HEK293 (cell line): ENCODE data around the gene SUPT5H.
A peak's percentile ranks its signal among the peaks of the same experiment; 100 is the strongest.

Experiments used
- BCL11A ChIP-seq: fragments of 450-650 bp; formaldehyde crosslinking; IDR thresholded peaks from 2 replicates; pipeline ENCODE4 v1.5.1; 2016; ENCODE audit warnings: low read depth, missing biosample characterization, missing genetic modification characterization
- KLF1 ChIP-seq: fragments of 450-650 bp; formaldehyde crosslinking; IDR thresholded peaks from 2 replicates; pipeline ENCODE4 v1.5.1; 2016; ENCODE audit warnings: missing biosample characterization, missing genetic modification characterization
- KLF10 ChIP-seq: fragments of 450-650 bp; IDR thresholded peaks from 2 replicates; pipeline ENCODE4 v1.5.1; 2018; ENCODE audit warnings: missing biosample characterization, mild to moderate bottlenecking, missing genetic modification characterization
- MZF1 ChIP-seq: fragments of 450-650 bp; formaldehyde crosslinking; IDR thresholded peaks from 2 replicates; pipeline ENCODE4 v1.5.1; 2017; ENCODE audit warnings: missing biosample characterization, missing genetic modification characterization, borderline replicate concordance
- OSR2 ChIP-seq: fragments of 450-650 bp; formaldehyde crosslinking; IDR thresholded peaks from 2 replicates; pipeline ENCODE4 v1.5.1; 2016; ENCODE audit warnings: missing biosample characterization, missing genetic modification characterization
- SCRT1 ChIP-seq: fragments of 450-650 bp; formaldehyde crosslinking; IDR thresholded peaks from 2 replicates; pipeline ENCODE4 v1.5.1; 2016; ENCODE audit warnings: missing biosample characterization, missing genetic modification characterization, borderline replicate concordance
- SP3 ChIP-seq: fragments of 450-650 bp; formaldehyde crosslinking; IDR thresholded peaks from 2 replicates; pipeline ENCODE4 v1.5.1; 2016; ENCODE audit warnings: missing biosample characterization, missing genetic modification characterization
- SP7 ChIP-seq: fragments of 450-650 bp; formaldehyde crosslinking; IDR thresholded peaks from 2 replicates; pipeline ENCODE4 v1.5.1; 2016; ENCODE audit warnings: missing biosample characterization, missing genetic modification characterization
- YY1 ChIP-seq: fragments of 450-650 bp; formaldehyde crosslinking; IDR thresholded peaks from 2 replicates; pipeline ENCODE4 v1.5.1; 2018; ENCODE audit warnings: missing biosample characterization, missing genetic modification characterization
- ZBTB48 ChIP-seq: fragments of 450-650 bp; formaldehyde crosslinking; IDR thresholded peaks from 2 replicates; pipeline ENCODE4 v1.5.1; 2016; ENCODE audit warnings: missing biosample characterization, missing genetic modification characterization
- ZBTB7A ChIP-seq: fragments of 450-650 bp; formaldehyde crosslinking; IDR thresholded peaks from 2 replicates; pipeline ENCODE4 v1.5.1; 2016; ENCODE audit warnings: low read depth, missing biosample characterization, missing genetic modification characterization
- ZEB2 ChIP-seq: fragments of 450-650 bp; formaldehyde crosslinking; IDR thresholded peaks from 2 replicates; pipeline ENCODE4 v1.5.1; 2016; ENCODE audit warnings: missing biosample characterization, missing genetic modification characterization
- ZFP37 ChIP-seq: fragments of 450-650 bp; formaldehyde crosslinking; IDR thresholded peaks from 2 replicates; pipeline ENCODE4 v1.5.1; 2016; ENCODE audit warnings: missing biosample characterization, missing genetic modification characterization
- ZNF114 ChIP-seq: fragments of 450-650 bp; formaldehyde crosslinking; IDR thresholded peaks from 2 replicates; pipeline ENCODE4 v1.5.0; 2017; ENCODE audit warnings: missing biosample characterization, missing genetic modification characterization
- ZNF133 ChIP-seq: fragments of 450-650 bp; formaldehyde crosslinking; IDR thresholded peaks from 2 replicates; pipeline ENCODE4 v1.5.1; 2016; ENCODE audit warnings: missing biosample characterization, missing genetic modification characterization
- ZNF24 ChIP-seq: fragments of 450-650 bp; formaldehyde crosslinking; IDR thresholded peaks from 2 replicates; pipeline ENCODE4 v1.5.1; 2016; ENCODE audit warnings: missing biosample characterization, missing genetic modification characterization
- ZNF274 ChIP-seq, 2 experiments: fragments of 200-500 bp in 1 of 2; fragments of 450-650 bp in 1 of 2; sonication (Bioruptor generic) in 1 of 2; formaldehyde crosslinking in 1 of 2; IDR thresholded peaks; 2 replicates each; pipeline versions ENCODE4 v1.5.1 to v1.6.1; 2014 to 2016; ENCODE audit warnings: borderline replicate concordance in 1 of 2, inconsistent platforms in 1 of 2, low read length in 1 of 2, missing biosample characterization in 1 of 2, missing genetic modification characterization in 1 of 2
- ZNF324 ChIP-seq: fragments of 450-650 bp; formaldehyde crosslinking; IDR thresholded peaks from 2 replicates; pipeline ENCODE4 v1.5.1; 2016; ENCODE audit warnings: missing biosample characterization, missing genetic modification characterization
- ZNF335 ChIP-seq: fragments of 450-650 bp; formaldehyde crosslinking; conservative IDR thresholded peaks from 2 replicates; pipeline ENCODE4 v1.5.1; 2016; ENCODE audit warnings: missing biosample characterization, missing genetic modification characterization
- ZNF362 ChIP-seq: fragments of 450-650 bp; formaldehyde crosslinking; IDR thresholded peaks from 2 replicates; pipeline ENCODE4 v1.5.1; 2016; ENCODE audit warnings: missing biosample characterization, missing genetic modification characterization
- ZNF433 ChIP-seq: fragments of 450-650 bp; formaldehyde crosslinking; IDR thresholded peaks from 2 replicates; pipeline ENCODE4 v1.5.1; 2016; ENCODE audit warnings: missing biosample characterization, missing genetic modification characterization, low read depth
- ZNF510 ChIP-seq: fragments of 450-650 bp; formaldehyde crosslinking; IDR thresholded peaks from 2 replicates; pipeline ENCODE4 v1.5.1; 2018; ENCODE audit warnings: mild to moderate bottlenecking, missing genetic modification characterization, missing biosample characterization; ENCODE audit not compliant: insufficient replicate concordance
- ZNF600 ChIP-seq: fragments of 450-650 bp; formaldehyde crosslinking; IDR thresholded peaks from 2 replicates; pipeline ENCODE4 v1.5.1; 2016; ENCODE audit warnings: missing biosample characterization, missing genetic modification characterization
- ZNF830 ChIP-seq: fragments of 450-650 bp; IDR thresholded peaks from 2 replicates; pipeline ENCODE4 v1.5.0; 2018; ENCODE audit warnings: missing biosample characterization, missing genetic modification characterization, low read depth, mild to moderate bottlenecking, moderate library complexity
- ZNF843 ChIP-seq: fragments of 450-650 bp; formaldehyde crosslinking; IDR thresholded peaks from 2 replicates; pipeline ENCODE4 v1.5.1; 2016; ENCODE audit warnings: missing biosample characterization, missing genetic modification characterization
- ZSCAN30 ChIP-seq: fragments of 450-650 bp; IDR thresholded peaks from 2 replicates; pipeline ENCODE4 v1.5.1; 2018; ENCODE audit warnings: missing biosample characterization, mild to moderate bottlenecking, missing genetic modification characterization, moderate library complexity
- TF ChIP-seq, protein P1 (sequence below): fragments of 450-650 bp; formaldehyde crosslinking; IDR thresholded peaks from 2 replicates; pipeline ENCODE4 v1.5.1; 2016; ENCODE audit warnings: missing biosample characterization, missing genetic modification characterization
- TF ChIP-seq, protein P2 (sequence below): fragments of 450-650 bp; formaldehyde crosslinking; IDR thresholded peaks from 2 replicates; pipeline ENCODE4 v1.5.1; 2016; ENCODE audit warnings: missing biosample characterization, missing genetic modification characterization

SUPT5H gene

DNA sequence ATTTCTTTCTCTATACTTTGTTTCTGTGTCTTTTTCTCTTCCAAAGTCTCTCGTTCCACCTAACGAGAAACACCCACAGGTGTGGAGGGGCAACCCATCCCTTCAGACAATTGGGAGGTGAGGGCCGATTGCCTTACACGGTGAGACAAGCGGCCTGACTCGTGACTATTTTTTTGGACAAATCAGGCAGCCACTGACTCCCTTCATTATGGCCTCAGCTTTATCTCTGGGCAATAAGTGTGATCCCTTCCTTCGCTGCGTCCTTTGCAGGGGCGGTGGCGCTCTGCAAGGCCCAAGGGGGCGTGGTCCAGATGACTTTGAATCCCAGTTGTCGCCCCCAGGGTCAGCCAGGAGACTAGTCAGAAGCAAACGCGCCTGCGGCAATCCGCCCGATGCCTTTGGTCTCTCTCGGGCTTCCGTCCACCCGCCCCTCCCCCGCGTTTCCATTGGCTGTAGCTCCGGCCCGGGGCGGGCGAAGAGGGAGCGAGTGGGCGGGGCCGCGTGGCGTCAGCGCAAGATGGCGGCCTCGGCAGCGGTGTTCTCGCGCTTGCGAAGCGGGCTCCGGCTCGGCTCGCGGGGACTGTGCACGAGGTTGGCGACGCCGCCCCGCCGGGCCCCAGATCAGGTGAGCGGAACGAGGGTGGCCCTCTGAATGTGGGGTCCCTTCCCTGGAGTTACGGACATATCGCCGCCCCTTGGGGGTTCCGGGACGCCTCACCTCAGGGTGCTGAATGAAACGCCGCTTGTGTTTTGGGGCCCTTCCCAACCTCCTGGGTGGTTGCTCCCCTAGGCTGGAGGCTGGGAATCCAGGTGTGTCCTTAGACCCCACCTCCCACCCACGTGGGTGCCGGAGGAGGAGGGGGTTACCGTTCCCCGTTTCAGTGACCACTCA lies 35.2 kb downstream of the SUPT5H start, which contains the start of gene TIMM50 (continued):
- peak; percentile 100 for TF ChIP-seq SP3 (tag by site-specific recombination)
- peak; percentile 68 for TF ChIP-seq ZNF843 (tag by site-specific recombination)
- TF ChIP-seq KLF10 (tag by site-specific recombination): peak; percentile 95
- TF ChIP-seq MZF1 (tag by site-specific recombination): peak; percentile 45
- 0 out of 2 replicates have a peak, but pooled peaks have one; percentile 11 for TF ChIP-seq ZNF433 (tag by site-specific recombination)
- peak; percentile 90 for TF ChIP-seq SP7 (tag by site-specific recombination)
- TF ChIP-seq, protein P1, sequence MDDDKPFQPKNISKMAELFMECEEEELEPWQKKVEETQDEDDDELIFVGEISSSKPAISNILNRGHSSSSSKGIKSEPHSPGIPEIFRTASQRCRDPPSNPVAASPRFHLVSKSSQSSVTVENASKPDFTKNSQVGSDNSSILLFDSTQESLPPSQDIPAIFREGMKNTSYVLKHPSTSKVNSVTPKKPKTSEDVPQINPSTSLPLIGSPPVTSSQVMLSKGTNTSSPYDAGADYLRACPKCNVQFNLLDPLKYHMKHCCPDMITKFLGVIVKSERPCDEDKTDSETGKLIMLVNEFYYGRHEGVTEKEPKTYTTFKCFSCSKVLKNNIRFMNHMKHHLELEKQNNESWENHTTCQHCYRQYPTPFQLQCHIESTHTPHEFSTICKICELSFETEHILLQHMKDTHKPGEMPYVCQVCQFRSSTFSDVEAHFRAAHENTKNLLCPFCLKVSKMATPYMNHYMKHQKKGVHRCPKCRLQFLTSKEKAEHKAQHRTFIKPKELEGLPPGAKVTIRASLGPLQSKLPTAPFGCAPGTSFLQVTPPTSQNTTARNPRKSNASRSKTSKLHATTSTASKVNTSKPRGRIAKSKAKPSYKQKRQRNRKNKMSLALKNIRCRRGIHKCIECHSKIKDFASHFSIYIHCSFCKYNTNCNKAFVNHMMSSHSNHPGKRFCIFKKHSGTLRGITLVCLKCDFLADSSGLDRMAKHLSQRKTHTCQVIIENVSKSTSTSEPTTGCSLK (tag by site-specific recombination): no peak
- TF ChIP-seq ZNF510 (tag by site-specific recombination): no peak
- peak; percentile 97; the same call in 1 of the 2 replicates for TF ChIP-seq YY1 (tag by site-specific recombination)
- TF ChIP-seq ZNF830: no peak
- peak; percentile 88 for TF ChIP-seq ZNF362 (tag by site-specific recombination)
- TF ChIP-seq ZEB2: peak; percentile 86
- TF ChIP-seq, protein P2, sequence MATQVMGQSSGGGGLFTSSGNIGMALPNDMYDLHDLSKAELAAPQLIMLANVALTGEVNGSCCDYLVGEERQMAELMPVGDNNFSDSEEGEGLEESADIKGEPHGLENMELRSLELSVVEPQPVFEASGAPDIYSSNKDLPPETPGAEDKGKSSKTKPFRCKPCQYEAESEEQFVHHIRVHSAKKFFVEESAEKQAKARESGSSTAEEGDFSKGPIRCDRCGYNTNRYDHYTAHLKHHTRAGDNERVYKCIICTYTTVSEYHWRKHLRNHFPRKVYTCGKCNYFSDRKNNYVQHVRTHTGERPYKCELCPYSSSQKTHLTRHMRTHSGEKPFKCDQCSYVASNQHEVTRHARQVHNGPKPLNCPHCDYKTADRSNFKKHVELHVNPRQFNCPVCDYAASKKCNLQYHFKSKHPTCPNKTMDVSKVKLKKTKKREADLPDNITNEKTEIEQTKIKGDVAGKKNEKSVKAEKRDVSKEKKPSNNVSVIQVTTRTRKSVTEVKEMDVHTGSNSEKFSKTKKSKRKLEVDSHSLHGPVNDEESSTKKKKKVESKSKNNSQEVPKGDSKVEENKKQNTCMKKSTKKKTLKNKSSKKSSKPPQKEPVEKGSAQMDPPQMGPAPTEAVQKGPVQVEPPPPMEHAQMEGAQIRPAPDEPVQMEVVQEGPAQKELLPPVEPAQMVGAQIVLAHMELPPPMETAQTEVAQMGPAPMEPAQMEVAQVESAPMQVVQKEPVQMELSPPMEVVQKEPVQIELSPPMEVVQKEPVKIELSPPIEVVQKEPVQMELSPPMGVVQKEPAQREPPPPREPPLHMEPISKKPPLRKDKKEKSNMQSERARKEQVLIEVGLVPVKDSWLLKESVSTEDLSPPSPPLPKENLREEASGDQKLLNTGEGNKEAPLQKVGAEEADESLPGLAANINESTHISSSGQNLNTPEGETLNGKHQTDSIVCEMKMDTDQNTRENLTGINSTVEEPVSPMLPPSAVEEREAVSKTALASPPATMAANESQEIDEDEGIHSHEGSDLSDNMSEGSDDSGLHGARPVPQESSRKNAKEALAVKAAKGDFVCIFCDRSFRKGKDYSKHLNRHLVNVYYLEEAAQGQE: peak; percentile 44
- 0 out of 2 replicates have a peak, but pooled peaks have one; percentile 63 for TF ChIP-seq BCL11A (tag by site-specific recombination)
- peak; percentile 98 for TF ChIP-seq ZNF335 (tag by site-specific recombination)
- 0 out of 2 replicates have a peak, but pooled peaks have one; percentile 19 for TF ChIP-seq ZNF133 (tag by site-specific recombination)
- peak; percentile 13; the same call in 1 of the 2 replicates for TF ChIP-seq ZBTB7A (tag by site-specific recombination)
- peak; percentile 98 for TF ChIP-seq KLF1
- peak; percentile 52 for TF ChIP-seq ZSCAN30 (tag by site-specific recombination)
- peak; percentile 97 for TF ChIP-seq ZFP37 (tag by site-specific recombination)
- TF ChIP-seq SCRT1: peak; percentile 75; the same call in 1 of the 2 replicates
- TF ChIP-seq ZNF24 (tag by site-specific recombination): peak; percentile 97
- no peak for TF ChIP-seq ZNF274 (IDR thresholded peaks at IDR 0.05; ENCODE audit: low read length)
- no peak for TF ChIP-seq ZNF274 (tag by site-specific recombination; IDR thresholded peaks at IDR 0.05; ENCODE audit: borderline replicate concordance)
- peak; percentile 95 for TF ChIP-seq ZBTB48 (tag by site-specific recombination)
- TF ChIP-seq OSR2 (tag by site-specific recombination): peak; percentile 62; the same call in 1 of the 2 replicates
- TF ChIP-seq ZNF324 (tag by site-specific recombination): peak; percentile 15; the same call in 1 of the 2 replicates
- TF ChIP-seq ZNF114 (tag by site-specific recombination): no peak
- TF ChIP-seq ZNF600 (tag by site-specific recombination): 0 out of 2 replicates have a peak, but pooled peaks have one; percentile 35
